LHCN-M2 (cell line): ENCODE results near the gene KRCC1. TPM values are rescaled to one million over a fixed set of nuclear protein-coding genes. Genes with fewer than 3 reads are reported as not detected.
A peak's percentile ranks its signal among the peaks of the same experiment; 100 is the strongest.
"Not testable (repeated sequence)": the region's sequence is repeated elsewhere in the genome, so short reads cannot be mapped to it uniquely, and the experiment has no call there.

Experiments used
- DNase-seq: peaks from one replicate; pipeline ENCODE4 v3.0.0-alpha.2; 2012; ENCODE audit warnings: low read depth
- total RNA-seq: library from RNA; depleted of rRNA; stranded (reverse); fragments of >200 nt; gene quantifications from 2 replicates; pipeline ENCODE4 v1.2.3, GENCODE V29; 2014

KRCC1 gene
- total RNA-seq, 1 experiment from 2014 or later: 33.9 TPM

DNA sequence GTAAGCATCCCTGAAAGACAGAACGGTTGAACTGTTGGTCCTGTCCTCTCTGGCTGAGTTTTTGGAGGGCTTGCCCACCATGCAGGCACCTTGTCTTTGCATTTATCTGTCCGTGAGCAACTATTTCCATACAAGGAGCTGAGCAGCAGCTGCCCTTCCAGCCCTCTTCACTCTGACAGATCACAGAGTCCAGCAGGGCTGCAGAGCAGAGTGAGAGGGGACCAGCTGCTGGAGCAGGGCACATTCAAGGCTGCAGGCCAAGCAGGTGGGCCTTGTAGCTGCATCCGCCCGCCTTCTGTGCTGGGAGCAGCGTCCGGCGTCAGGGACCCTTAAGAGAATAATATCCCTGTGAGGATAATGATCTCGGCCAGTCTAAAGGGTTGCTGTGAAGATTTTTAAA lies 21.5 kb upstream of the KRCC1 start:
- no peak for DNase-seq

DNA sequence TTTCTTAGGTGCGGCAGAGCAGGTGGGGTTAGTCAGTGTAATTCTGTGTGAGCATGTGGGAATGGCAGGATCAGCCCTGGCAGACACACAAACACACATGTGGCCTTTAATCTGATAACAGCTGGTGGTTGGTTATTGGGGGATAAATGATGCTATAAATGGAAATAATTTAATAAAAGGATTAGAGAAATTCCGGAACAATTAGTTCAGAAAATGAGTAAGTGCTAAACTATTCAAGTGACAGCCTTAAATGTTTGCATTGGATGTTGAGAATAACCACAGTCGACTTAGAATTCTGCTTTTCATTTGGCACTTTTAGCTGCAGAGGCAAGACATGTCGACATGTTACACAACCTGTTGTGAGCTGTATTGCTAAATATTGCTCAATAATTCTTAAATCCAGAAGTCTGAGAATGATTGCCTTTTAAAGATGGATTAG lies 19.3 kb upstream of the KRCC1 start:
- peak; percentile 79 for DNase-seq

DNA sequence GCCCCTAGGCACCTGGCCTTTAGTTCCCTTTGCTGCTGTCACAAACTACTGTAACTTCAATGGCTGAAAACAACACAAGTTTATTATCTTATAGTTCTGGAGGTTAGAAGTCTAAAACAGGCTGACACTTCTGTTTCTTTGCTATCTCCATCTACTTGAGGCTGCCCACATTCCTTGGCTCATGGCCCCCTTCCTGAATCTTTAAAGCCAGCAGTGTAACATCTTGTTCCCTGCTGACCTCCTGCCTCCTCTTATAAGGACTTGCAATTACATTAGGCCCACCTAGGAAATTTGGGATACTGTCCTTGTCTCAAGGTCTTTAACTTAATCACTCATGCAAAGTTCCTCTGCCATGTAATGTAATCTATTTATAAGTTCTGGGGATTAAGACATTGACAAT lies 18.6 kb upstream of the KRCC1 start:
- DNase-seq: no peak

DNA sequence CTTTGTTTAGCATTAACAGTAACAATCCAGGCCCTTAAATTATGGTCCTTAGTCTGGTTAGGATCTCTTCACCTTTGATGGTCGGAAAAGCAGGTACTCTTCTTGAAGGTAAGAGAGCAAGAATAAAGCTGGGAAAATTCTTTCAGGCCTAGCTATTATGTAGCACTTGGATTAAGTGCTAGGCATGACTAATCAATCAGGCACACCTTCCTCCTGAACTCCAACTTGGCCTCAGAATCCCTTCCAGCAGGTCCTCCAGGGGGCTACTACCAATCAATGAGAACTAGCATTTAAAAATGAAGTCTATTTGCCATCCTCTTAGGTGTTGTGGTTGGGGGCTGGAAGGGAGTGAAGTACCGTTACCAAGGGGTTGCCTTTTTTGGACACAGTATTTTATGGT lies 15.8 kb upstream of the KRCC1 start:
- no peak for DNase-seq

DNA sequence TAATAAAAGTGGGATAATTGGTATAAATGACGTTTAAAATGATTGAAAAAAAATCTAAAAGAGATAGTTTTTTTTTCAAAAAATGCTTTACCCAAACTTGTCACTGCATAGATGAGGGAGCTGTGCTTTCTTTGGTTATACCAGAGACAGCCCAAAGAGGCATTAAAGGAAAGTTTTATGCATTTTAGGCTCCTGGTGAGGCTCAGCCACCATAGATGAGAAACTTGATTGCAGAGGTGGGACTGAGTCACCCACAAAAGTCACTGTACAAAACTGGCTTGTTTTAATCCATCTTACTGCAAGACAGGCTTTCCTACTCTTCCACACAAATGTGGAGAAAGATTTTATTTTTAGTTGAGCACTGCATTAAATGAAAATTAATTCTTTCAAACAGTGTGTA lies 14.5 kb upstream of the KRCC1 start:
- no peak for DNase-seq

DNA sequence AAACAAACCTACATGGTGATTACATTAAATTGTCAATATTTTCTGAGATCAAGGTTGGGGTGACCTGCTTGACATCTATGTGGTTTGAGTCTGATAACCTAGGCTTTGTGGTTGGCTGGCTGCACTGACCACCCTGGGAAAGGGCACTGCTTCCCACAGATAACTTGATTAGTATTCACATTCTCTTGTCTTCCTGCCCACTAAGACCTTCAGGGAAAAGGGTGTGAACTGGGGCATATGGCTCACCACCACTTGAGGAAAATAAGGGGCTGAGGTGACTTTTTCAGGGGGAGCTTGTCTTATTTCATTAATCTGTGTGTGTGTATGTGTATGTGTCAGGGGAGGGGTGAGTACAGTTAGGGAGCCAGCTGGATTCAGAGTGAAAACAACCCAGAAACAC lies 13.5 kb upstream of the KRCC1 start:
- no peak for DNase-seq

DNA sequence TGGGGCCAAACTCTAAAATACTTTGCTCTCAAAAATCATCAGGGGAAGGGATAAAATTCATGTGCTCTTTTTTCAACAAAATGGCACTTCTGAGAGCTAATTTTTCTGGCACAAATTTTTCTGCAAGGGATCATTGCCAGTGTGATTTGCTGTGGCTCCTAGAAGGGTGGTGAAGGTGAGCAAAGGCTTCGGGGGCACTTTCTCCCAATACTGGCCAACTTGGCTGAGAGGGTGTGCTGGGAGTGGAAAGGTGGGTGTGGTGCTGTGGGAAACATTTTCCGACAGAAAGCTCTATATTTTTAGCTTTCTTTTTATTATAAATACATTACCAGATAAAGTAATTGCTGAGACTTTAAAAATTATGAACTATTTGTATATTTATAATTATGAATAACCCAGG lies 12.5 kb upstream of the KRCC1 start:
- no peak for DNase-seq

DNA sequence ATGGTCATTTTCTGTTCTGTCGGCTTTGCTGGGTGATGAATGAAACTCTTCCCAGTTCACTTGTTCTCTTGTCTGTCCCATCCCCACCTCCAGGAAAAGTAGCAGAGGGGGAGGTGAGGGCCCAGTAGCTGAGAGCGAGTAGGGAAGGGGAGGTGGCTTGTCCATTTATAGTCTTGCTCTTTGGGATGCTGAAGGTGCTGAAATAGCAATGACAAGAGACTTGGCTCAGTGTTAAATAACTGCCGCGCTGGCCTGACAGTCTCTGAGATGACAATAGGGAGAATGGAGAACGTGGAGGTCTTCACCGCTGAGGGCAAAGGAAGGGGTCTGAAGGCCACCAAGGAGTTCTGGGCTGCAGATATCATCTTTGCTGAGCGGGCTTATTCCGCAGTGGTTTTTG lies 12.0 kb upstream of the KRCC1 start, which contains the start of gene SMYD1:
SMYD1 (plus strand) TSS at position 228 of the 400 bp plus-strand sequence; CDS start at position 268, 40 bp downstream.
- no peak for DNase-seq

DNA sequence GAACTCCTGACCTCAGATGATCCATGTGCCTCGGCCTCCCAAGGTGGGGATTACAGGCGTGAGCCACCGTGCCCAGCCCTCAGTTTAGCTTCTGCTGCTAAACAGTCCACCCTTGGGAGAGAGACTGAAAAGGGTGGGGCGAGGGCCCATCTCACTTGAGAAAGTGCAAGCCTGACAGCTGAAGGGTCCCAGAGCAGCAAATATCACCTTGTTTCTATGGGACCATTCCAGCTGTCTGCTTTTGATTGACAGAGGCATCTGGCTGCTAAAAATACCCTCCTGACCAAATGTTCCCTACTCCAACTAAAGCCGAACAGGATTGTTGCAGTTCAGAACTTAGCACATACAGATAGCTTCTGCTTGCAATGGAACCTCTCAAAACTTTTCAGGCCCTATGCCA lies 11.6 kb upstream of the KRCC1 start:
- DNase-seq: peak; percentile 98

GRCh38 chr2:88066543-88066942 lies 11.0 kb upstream of the KRCC1 start:
- DNase-seq: peak; percentile 28

GRCh38 chr2:88061295-88061694 lies 5.7 kb upstream of the KRCC1 start:
- DNase-seq: no peak

GRCh38 chr2:88060907-88061275 lies 5.3 kb upstream of the KRCC1 start:
- no peak for DNase-seq

GRCh38 chr2:88059979-88060906 lies 4.7 kb upstream of the KRCC1 start:
- DNase-seq: peak; percentile 35

- DNase-seq: no peak
Measured at GRCh38 chr2:88058191-88058590, 2.6 kb upstream of the KRCC1 start.

DNA sequence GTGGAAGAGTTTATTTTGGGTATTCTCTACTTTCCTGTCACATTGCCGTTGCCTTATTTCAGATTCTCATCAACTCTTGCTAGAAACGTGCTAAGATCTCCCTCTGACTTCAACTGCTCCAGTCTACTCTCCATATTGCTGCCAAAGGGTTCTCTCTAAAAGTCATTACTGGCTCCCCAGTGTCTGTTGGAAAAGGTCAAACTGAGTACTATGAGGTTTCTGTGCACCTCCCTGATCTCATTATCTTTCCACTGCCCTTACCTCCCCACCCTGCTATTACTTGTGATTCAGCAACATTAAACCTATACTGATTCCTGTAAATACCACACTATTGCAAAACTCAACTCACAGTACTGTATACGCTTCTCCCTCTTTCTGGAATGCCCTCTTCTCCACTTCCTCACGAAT lies 1.9 kb upstream of the KRCC1 start:
- DNase-seq: no peak

DNA sequence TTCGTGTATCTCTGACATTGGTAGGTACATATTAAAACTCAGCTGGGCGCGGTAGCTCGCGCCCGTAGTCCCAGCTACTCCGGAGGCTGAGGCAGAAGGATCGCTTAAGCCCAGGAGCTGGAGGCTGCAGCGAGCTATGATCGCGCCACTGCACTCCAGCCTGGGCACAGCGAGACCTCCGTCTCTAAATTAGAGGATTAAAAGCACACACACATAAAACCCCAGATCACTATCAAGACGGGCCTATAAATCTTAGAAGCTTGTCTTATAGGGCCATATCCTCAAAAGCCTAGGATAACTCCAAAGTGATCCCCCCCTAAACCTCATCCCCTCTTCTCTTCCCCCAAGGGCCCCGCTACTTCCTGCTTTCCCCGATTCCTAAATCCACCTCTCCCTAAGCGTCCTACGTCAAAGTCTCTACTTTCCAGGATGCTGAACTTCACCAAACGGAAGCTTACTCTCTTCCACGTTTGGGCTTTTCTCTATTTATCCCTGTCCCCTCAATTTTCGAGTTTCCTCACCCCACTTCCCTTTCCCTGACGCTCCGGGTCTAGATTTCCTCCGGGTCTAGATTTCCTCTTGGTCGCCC lies 707 bp downstream of the KRCC1 start:
- DNase-seq: peak; percentile 35

DNA sequence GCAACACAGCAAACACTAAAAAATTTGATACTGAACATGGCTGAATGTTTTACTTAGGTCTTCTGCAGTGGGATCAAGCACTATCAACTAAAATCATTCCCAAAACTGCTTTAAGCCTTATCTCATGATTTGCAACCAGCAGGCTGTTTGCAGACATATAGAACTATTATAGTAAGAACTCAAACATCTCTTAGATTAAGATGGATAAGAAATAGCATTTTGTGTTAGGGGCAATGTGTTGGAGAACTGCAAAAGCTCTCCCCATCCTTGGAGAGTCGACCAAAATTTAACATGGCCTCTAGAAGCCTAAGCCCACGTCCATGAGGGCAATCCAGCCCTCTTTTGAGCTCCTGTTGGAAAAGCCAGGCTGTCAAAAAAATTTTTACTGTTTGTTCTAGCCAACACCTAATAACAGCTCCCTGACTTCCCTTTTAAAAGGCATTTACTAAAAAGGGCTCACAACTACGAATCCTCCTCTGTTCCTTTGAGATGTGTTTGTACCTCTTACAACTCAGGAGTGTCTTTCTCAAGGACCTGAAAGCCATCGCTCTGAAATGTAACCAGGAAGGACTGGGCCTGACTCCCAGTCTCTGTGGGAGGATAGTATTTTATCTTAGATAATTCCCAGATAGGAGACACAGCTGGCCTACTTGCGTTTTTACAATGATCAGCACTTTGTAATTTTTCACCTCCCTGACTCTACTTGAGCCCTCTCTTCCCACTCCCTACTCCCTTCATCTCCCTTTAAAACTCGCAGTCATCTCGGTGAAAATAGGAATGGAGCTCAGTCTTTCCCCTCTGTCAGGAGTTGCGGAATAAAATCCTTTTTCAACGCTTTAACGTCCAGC lies 1.4 kb downstream of the KRCC1 start:
- no peak for DNase-seq

GRCh38 chr2:88053296-88053695 lies 2.3 kb downstream of the KRCC1 start:
- no peak for DNase-seq

- DNase-seq: no peak
Measured at GRCh38 chr2:88051792-88052191, 3.8 kb downstream of the KRCC1 start.

DNA sequence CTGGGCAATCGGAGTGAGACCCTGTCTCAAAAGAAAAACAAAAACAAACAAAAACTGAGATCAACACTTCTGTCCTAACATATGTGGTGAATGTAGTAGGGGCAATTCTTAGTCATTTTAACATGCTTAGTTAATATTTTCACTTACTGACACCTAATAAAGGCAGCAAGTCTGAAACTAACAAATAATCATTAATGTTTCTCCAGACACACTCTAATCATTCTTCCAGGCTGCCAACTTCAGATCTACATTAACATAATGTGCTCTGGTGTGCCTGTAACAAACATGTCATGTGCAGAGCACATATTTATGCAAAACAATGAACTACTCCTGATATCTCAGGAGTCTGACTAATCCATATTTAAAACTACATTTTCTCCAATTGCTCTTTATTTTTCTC lies 6.0 kb downstream of the KRCC1 start:
- DNase-seq: no peak

GRCh38 chr2:88048541-88048940 lies 7.0 kb downstream of the KRCC1 start:
- DNase-seq: no peak

DNA sequence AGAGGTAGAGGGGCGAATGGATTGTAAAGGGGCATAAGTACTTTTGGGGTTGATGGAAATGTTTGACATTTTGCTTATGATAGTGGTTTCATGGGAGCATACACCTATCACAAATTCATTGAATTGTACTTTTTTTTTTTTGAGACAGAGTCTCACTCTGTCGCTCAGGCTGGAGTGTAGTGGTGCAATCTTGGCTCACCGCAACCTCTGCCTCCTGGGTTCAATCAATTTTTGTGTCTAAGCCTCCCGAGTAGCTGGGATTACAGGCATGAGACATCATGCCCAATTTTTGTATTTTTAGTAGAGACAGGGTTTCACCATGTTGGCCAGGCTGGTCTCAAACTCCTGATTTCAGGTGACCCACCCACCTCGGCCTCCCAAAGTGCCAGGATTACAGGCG lies 10.0 kb downstream of the KRCC1 start:
- not testable (repeated sequence) for DNase-seq
